AG10803 (cell line): Measurements from ENCODE around the gene KLF13.

Source experiments
- DNase-seq: peaks from one replicate; pipeline ENCODE4 v3.0.0; 2010; ENCODE audit warnings: low read depth
- H3K4me3 ChIP-seq: 2 replicates; pipeline ENCODE4 v1.5.1; 2011; ENCODE audit warnings: mild to moderate bottlenecking, low read length, control low read depth
- TF ChIP-seq, protein P1 (sequence below): conservative IDR thresholded peaks from 2 replicates; pipeline ENCODE4 v1.5.1; 2011; ENCODE audit warnings: mild to moderate bottlenecking, low read length, control low read depth, inconsistent platforms

KLF13 gene

DNA sequence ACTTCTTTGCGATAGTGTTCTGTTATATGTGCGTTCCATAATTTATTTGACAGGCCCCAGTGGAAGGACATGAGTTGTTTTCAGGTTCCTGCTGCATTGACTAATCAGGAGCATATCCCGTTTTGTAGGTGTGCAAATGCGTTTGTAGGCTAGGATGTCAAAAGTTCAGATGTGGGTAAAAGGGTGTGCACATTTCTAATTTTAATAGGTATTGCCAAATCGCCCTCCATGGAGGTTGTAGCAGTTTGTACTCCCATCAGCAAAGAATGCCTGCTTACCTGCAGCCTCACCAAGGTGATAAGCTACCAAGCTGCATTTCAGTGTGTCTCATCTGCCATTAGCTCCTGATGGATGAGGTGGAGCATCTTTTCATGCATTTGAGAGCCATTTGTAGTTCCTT lies 36.3 kb downstream of the KLF13 start:
- no peak overlapping the region for H3K4me3 ChIP-seq
- DNase-seq = no peak

GRCh38 chr15:31364301-31365031 lies 37.8 kb downstream of the KLF13 start:
- no peak for DNase-seq
- no peak overlapping the region for H3K4me3 ChIP-seq
- TF ChIP-seq, protein P1, sequence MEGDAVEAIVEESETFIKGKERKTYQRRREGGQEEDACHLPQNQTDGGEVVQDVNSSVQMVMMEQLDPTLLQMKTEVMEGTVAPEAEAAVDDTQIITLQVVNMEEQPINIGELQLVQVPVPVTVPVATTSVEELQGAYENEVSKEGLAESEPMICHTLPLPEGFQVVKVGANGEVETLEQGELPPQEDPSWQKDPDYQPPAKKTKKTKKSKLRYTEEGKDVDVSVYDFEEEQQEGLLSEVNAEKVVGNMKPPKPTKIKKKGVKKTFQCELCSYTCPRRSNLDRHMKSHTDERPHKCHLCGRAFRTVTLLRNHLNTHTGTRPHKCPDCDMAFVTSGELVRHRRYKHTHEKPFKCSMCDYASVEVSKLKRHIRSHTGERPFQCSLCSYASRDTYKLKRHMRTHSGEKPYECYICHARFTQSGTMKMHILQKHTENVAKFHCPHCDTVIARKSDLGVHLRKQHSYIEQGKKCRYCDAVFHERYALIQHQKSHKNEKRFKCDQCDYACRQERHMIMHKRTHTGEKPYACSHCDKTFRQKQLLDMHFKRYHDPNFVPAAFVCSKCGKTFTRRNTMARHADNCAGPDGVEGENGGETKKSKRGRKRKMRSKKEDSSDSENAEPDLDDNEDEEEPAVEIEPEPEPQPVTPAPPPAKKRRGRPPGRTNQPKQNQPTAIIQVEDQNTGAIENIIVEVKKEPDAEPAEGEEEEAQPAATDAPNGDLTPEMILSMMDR = no peak

More for the DNA sequence above, 36.3 kb downstream of the KLF13 start:
- TF ChIP-seq, protein P1 = no peak

GRCh38 chr15:31365032-31365654 lies 38.5 kb downstream of the KLF13 start:
- H3K4me3 ChIP-seq = no peak overlapping the region
- TF ChIP-seq, protein P1 = no peak
- DNase-seq = no peak

DNA sequence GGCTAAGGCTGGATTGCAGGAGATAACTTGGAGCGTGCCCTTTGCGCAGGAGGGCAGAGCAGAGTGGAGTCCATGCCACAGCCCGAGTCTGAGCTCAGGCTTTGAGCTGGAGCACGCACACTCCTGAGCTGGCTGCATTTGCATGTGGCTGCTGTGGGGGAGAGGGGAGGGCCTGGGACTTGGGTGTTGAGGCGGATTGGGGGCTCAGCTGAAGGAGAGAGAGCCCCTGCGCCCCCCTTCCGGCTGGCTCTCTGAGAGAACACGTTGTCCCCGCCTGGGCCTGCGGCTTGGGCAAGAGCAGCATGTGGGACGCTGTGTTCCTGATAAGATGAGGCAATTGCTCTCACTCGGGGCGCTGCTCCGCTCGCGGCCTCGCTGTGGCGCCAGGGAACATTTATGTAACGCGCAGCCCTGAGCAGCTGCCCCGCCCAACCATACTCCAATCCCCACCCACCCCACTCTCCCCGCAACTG lies 39.1 kb downstream of the KLF13 start:
- DNase-seq = peak; percentile 84
- no peak overlapping the region for H3K4me3 ChIP-seq
- TF ChIP-seq, protein P1 = peak; percentile 48

DNA sequence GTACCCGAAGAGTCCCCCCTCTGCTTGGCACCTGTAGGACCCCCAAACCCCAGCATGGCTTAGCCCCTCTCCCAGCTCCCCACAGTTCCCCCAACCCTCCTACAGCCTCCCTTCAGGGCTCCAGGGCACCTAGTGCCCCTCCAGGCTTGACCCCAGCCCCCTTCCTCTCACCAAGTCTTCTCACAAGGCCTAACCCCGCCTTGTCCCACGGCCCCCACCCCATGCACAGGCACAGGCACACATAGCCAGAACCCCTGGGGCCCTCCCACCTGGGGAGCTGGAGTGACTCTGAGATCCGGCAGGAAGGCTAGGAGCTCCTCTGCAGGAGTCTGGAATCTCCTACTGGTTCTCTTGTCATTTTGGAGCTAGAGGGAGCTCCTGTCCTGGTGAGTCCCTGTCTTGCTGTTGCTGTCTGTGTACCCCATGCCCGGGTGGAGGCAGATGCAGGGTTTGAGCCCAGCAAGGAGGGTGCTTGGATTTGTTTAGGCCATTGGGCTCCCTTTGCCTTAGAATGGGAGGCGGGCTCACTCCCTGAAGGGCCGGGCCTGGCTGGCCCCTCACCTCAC lies 39.6 kb downstream of the KLF13 start:
- TF ChIP-seq, protein P1 = peak; percentile 11; the same call in 1 of the 2 replicates
- H3K4me3 ChIP-seq = 0 out of 2 replicates have a peak overlapping the region, but pooled peaks have one; percentile 22
- DNase-seq = peak; percentile 21

- H3K4me3 ChIP-seq = no peak overlapping the region
- no peak for DNase-seq
- TF ChIP-seq, protein P1 = no peak
These were observed 40.5 kb downstream of the KLF13 start for GRCh38 chr15:31367021-31367729.
